NCI-H345 treated with DMSO at 0.1 percent for 48 hours (cell line): ENCODE data around the gene ANK3.

Source experiments
- DNase-seq: peaks from one replicate; lab custom pipeline; 2025; ENCODE audit not compliant: unreplicated experiment; lab: John Stamatoyannopoulos, UW

Gene ANK3

GRCh38 chr10:60188548-60188947 is 201.1 kb downstream of the ANK3 start:
- no peak for DNase-seq

GRCh38 chr10:60187691-60188090 is 202.0 kb downstream of the ANK3 start:
- no peak for DNase-seq

DNA sequence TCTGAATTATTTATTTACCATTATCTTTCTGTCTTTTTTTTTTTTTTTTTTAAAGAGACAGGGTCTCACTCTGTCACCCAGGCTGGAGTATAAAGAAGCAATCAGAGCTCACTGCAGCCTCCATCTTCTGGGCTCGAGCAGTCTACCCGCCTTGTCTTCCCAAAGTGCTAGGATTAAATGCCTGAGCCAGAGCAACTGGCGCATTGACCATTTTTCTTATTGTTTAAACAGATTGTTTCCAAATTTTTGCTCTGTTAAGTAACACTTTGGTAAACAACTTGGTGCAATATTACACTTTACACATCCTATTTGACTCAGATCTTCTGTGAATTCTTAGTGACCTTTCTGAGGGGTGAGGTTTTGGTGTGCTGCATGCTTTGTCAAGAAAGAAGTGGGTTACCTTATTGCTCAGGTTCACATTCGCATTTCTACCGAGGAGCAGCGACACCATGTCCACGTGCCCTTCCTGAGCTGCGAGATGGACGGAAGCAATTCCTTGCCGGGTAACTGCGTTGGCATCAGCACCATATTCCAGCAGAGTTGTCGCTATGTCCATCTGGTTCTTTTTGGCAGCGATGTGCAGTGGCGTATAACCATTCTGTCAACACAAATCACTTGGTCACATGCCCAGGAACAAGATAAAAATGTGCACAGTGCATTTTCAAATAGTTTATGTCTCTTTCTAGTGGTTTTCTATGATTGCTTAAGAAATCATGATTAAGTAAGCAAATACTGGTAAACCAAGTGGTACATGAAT is 203.2 kb downstream of the ANK3 start:
- no peak for DNase-seq

DNA sequence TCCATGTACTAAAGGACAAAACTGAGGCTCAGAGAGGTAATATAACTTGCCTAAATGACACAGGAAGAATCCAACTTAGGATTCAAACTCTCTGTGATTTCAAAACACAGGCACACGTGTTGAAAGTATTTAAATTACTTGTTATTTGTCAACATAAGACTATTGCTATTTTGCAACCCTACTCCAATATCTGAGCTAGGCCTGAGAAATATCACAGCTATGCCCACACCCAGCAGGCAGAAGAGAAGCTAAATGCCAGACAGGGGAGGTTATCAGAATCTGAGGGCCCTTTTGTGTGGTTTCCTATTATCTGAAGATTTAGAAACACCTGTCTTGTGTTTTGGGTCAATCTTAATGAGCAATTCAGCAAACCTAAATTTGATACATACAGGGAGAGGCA is 204.3 kb downstream of the ANK3 start:
- DNase-seq, result no peak

- DNase-seq, result no peak
These were observed 207.0 kb downstream of the ANK3 start for GRCh38 chr10:60182691-60183090.

DNA sequence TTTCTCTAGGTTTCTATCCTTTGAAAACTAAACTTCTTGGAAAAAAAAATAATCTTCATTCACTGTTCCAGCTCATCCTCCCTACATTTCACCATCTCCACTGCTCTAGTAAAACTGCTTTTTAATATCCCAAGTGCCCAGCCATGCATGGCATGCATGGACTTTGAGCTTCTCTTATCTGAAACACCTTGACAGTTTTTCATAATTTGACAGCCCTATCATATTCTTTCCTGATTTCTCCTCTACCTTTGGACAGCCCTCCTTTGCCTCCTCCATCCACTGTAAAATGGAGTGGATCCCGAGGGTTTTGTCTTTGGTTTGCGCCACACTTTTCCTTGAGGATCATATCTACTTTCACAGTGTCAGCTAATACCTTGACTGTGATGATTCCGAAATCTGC is 212.8 kb downstream of the ANK3 start:
- no peak for DNase-seq

- DNase-seq, result no peak
These were observed 214.2 kb downstream of the ANK3 start for GRCh38 chr10:60175441-60175971.

- DNase-seq, result peak; percentile 14
These were observed 217.2 kb downstream of the ANK3 start for GRCh38 chr10:60172363-60172990.

GRCh38 chr10:60171436-60172013 is 218.2 kb downstream of the ANK3 start:
- no peak for DNase-seq

- DNase-seq, result no peak
These were observed 219.4 kb downstream of the ANK3 start for GRCh38 chr10:60170250-60170649.

- DNase-seq, result no peak
These were observed 220.6 kb downstream of the ANK3 start for GRCh38 chr10:60169111-60169510.

DNA sequence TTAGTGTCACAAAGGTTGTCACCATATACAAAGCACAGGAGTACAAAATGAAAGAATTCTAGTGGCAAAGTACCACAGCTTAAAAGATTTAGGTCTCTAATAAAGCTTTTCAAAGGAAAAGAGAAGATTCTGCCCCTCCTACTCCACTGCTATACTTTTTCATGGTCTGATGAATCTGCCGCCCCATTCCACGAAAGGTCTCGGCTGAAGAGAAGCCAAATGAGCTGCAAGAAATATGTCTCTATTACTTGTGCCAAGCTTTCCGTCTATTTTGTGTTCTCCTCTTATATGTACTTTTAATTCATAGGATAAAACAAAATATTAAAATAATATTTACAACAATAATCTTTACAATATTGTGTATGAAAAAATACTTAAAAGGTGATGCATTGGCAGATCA is 222.6 kb downstream of the ANK3 start:
- DNase-seq, result no peak

DNA sequence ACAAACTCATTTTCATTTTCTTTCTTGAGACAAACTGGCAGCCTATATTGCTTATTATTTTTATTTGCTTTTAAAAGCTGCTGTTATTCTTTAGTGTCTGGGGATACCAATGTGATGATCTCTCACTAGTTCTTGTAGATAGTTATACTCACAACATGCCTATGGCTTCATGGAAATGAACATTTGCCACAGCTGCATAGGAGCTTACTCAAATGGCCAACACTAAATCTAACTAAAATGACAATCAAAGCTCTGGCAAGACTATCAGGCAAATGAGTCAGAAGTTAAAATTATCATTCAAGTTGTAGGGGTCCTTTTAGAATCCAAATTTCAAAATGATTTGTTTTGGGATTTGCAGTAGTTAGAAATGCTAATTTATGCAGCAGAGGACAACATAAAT is 225.9 kb downstream of the ANK3 start:
- no peak for DNase-seq

DNA sequence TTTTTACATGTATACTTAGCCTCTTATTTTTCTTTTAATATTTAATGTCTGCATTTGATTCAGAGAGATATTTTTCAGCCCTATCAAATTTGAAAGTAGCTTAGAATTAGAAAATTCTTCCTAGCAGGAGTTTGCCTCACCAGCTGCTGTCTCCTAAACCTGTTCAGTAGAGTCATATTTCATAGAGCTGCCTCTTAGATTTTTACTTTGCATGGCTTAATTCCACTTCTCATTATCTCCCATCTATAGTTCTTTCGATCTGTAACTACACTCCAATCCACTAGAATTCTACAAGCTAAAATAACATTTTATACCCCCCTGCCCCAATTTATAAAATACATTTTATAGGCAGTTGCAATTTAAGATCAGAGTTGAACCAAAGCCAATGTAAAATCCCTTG is 227.0 kb downstream of the ANK3 start:
- no peak for DNase-seq

DNA sequence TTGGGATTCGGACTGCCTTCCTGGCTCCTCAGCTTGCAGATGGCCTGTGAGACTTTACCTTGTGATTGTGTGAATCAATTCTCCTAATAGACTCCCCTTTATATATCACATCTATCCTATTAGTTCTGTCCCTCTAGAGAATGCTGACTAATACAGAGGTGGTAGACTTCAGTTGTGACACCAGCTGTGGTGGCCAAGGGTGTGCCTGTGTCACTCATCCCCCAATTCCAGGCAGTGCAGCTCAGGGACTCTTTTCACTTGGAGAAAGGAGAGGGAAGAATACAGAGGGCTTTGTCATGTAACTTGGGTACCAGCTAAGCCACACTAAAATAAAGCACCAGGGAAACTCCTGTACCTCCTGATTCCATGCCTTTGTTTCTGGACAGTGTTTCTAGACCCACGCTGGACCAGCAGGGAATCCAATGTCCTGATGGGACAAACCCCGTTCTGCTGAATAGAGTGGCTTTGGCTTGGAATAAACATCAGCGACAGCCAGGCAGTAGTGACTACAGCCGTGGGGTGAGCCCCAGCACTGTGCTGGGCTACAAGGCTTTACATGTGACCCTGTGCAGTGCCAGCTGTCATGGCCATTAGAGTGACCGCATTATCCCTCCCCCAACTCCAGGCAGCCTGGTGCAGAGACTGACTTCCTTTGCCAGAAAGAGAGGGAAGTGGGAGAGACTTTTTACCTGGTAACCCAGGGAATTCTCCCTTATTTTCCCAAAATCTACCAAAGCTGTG is 233.6 kb downstream of the ANK3 start:
- DNase-seq, result no peak

DNA sequence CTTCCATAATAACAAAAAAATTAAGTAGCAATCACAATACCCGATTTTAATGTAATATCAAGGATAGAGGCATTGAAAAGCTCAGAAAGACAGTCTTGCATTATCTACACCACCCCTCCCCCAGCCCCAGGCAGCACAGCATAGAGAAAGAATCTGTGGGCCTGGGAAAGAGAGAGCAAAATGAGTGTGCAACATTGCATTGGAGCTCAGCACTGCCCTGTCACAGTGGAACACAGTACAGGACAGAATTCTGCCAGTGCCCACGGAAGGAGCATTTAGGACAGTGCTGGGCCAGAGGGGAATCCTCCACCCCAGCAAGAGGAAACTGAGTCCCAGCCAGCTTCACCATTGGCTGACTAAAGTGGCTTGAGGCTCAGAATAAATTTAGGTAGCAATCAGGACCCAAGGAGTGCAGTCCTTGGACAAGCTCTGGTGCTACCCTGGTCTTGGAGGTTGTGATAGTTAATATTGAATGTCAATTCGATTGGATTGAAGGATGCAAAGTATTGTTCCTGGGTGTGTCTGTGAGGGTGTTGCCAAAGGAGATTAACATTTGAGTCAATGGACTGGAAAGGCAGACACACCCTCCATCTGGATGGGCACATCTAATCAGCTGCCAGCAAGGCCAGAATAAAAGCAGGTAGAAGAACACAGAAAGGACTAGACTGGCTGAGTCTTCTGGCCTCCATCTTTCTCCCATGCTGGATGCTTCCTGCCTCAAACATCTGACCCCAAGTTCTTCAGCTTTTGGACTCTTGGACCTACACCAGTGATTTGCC is 234.4 kb downstream of the ANK3 start:
- no peak for DNase-seq

DNA sequence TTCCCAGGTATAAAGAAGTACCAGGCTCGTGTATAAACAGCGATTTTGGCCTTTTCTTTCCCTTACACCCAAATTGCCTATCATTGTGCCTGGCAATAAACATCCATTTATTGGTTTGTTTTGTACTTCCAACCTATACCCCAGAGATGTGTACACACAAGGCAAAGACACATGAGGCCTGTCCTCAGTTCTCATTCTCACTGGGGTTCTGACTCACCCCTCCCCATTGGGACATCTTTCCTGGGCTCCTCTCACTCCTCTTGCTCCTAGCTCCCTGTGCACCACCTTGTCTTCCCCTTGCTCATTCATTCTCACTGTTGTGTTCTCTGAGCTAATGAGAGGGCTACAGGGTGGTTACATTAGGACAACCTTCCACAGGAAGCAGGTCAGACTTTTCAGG is 240.7 kb downstream of the ANK3 start:
- no peak for DNase-seq

DNA sequence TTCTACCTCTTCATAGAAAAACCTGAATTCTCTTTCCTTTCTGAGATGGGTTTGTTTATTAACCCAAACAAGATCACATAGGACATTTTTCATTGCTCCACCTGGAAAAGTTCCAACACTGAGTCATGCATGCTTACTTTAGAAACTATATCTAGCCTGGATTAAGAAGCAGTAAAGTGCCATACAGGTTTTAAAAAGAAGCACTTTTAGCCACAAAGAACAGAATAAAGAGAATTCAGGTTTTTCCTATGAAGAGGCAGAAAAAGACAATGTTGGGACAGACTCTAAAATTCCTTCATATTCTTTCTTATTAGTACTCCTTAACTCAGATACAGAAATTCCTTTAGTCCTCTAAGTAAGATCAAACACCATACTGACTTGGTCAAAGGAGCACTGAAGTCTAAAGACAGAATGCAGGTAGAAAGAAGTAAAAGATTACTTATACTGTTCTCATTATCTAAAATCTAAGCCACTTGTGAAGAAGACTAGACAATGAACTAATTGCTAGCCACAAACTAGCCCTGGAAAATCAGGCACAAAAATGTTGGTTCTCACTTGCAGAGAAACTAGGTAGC is 241.3 kb downstream of the ANK3 start:
- DNase-seq, result no peak

DNA sequence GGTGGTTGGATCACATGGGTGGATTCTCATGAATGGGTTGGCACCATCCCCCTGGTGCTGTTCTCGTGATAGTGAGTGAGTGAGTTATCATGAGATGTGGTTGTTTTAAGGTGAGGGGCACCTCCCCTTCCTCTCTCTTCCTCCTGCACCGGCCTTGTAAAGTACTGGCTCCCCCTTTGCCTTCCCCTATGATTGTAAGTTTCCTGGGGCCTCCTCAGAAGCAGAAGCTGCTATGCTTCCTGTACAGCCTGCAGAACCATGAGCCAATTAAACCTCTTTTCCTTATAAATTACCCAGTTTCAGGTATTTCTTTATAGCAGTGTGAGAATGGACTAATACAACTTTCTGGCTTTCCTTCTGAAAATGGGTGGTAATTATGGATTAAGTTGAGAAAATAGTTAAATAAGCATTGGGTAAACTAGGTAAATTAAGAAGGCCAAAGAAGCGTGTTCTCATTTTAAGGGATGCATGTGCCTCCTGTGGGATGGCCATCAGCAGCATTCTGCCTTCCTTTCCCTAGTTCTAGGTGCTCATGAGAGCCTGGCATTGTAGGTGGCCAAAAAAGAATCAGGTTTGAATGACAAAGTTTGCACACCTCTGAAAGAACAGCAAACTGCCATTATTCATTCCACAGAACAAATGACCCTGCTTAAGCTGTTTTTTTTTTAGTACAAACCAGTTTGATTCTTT is 242.0 kb downstream of the ANK3 start:
- DNase-seq, result no peak

DNA sequence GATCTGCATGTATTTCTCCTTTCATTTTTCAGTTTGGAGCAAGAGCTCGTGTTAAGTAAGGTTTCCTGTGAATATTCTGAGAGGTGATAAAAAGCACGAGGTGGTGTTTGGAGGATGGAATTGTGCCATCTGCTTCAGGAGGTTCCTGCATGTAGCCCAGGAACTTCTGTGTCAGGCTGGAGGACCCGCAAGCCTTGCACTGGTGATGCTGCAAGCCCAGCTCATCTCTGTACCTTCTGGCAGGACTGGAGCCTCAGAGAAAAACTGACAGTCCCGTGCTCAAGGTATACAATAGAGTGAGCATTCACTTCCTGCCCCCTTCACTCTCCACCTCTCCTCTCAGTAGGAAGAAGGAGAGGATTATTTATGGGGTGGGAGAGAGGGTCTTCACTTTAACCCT is 242.7 kb downstream of the ANK3 start:
- no peak for DNase-seq
